GM12878 (cell line): ENCODE data around the gene CDYL. TPM values are rescaled to one million over a fixed set of nuclear protein-coding genes. Genes with fewer than 3 reads are reported as not detected.

ENCODE experiments used
- BCL11A ChIP-seq: IDR thresholded peaks from 2 replicates; pipeline ENCODE4 v1.6.1; 2011; ENCODE audit warnings: low read depth, low read length
- BRCA1 ChIP-seq: IDR thresholded peaks from 2 replicates; pipeline ENCODE4 v1.6.1; 2011; ENCODE audit warnings: low read depth, low read length, improper control_type of control experiment
- CBFB ChIP-seq: IDR thresholded peaks from 2 replicates; pipeline ENCODE4 v1.6.1; 2016; ENCODE audit warnings: antibody characterized with exemption, low read depth
- CEBPB ChIP-seq, 2 experiments: fragments of 150-350 bp in 1 of 2; IDR thresholded peaks; 2 replicates each; pipeline ENCODE4 v1.6.1; 2012 to 2014; ENCODE audit warnings: low read depth in 2 of 2, low read length in 2 of 2, borderline replicate concordance in 1 of 2, inconsistent platforms in 1 of 2
- CREM ChIP-seq: IDR thresholded peaks from 2 replicates; pipeline ENCODE4 v1.6.1; 2014; ENCODE audit warnings: antibody characterized with exemption, low read depth
- EGR1 ChIP-seq, 2 experiments: IDR thresholded peaks; 1 replicate in 1 of 2; 2 replicates in 1 of 2; pipeline ENCODE4 v1.6.1; 2011 to 2012; ENCODE audit warnings: low read depth in 2 of 2, low read length in 2 of 2, borderline replicate concordance in 1 of 2, mild to moderate bottlenecking in 1 of 2, moderate library complexity in 1 of 2
- MEF2A ChIP-seq: IDR thresholded peaks from 2 replicates; pipeline ENCODE4 v1.6.1; 2011; ENCODE audit warnings: low read depth, mild to moderate bottlenecking, low read length, moderate library complexity; ENCODE audit not compliant: insufficient read depth
- MEF2B ChIP-seq: fragments of 450-650 bp; IDR thresholded peaks from 2 replicates; pipeline ENCODE4 v1.6.1; 2018; ENCODE audit warnings: mild to moderate bottlenecking, moderate library complexity; ENCODE audit not compliant: partially characterized antibody, poor library complexity, severe bottlenecking
- MTA2 ChIP-seq: fragments of 450-650 bp; IDR thresholded peaks from 2 replicates; pipeline ENCODE4 v1.6.1; 2016; ENCODE audit warnings: low read depth, mild to moderate bottlenecking, moderate library complexity
- MYC ChIP-seq: IDR thresholded peaks from 2 replicates; pipeline ENCODE4 v1.6.1; 2011; ENCODE audit warnings: mild to moderate bottlenecking, low read length, moderate library complexity, inconsistent platforms; ENCODE audit not compliant: insufficient read depth, insufficient replicate concordance, insufficient read length, severe bottlenecking
- NFIC ChIP-seq: IDR thresholded peaks from 2 replicates; pipeline ENCODE4 v1.6.1; 2012; ENCODE audit warnings: low read depth, mild to moderate bottlenecking, inconsistent platforms, low read length, moderate library complexity
- RAD21 ChIP-seq: IDR thresholded peaks from 2 replicates; pipeline ENCODE4 v1.6.1; 2011; ENCODE audit warnings: mild to moderate bottlenecking, low read depth, low read length, moderate library complexity; ENCODE audit not compliant: insufficient read depth
- RUNX3 ChIP-seq: IDR thresholded peaks from 2 replicates; pipeline ENCODE4 v1.6.1; 2012; ENCODE audit warnings: low read length, inconsistent platforms
- ZNF24 ChIP-seq: fragments of 450-650 bp; IDR thresholded peaks from 2 replicates; pipeline ENCODE4 v1.6.1; 2017; ENCODE audit warnings: antibody characterized with exemption, mild to moderate bottlenecking
- polyA plus RNA-seq, 11 experiments: library from polyadenylated mRNA; depleted of rRNA in 4 of 11; unstranded in 6 of 11; stranded (reverse) in 5 of 11; fragments of >200 nt; fragmentation: Nextera tagmentation in 4 of 11; fragmentation: Illumina TruSeq in 1 of 11; extraction: Ambion mirVana in 4 of 11; extraction: Trizol in 1 of 11; gene quantifications; 1 replicate in 1 of 11; 2 replicates in 10 of 11; pipeline versions ENCODE4 v1.2.1 to v1.2.3, GENCODE V29; 2011 to 2016; ENCODE audit warnings: inconsistent platforms in 2 of 11, missing spikeins in 2 of 11, low read depth in 1 of 11
- total RNA-seq, 4 experiments: library from RNA; depleted of rRNA in 3 of 4; stranded (reverse); fragments of >200 nt in 3 of 4; fragmentation: Illumina TruSeq in 1 of 4; extraction: Trizol in 1 of 4; gene quantifications; 2 replicates each; pipeline versions ENCODE4 v1.2.1 to v1.2.3, GENCODE V29; 2013 to 2021
- TF ChIP-seq, protein P1 (sequence below): IDR thresholded peaks from 2 replicates; pipeline ENCODE4 v1.6.1; 2011; ENCODE audit warnings: mild to moderate bottlenecking, low read depth, low read length, moderate library complexity; ENCODE audit not compliant: insufficient replicate concordance
- TF ChIP-seq, protein P2 (sequence below): fragments of 150-350 bp; IDR thresholded peaks from 2 replicates; pipeline ENCODE4 v1.6.1; 2016; ENCODE audit warnings: low read depth, low read length
- TF ChIP-seq, protein P3 (sequence below): IDR thresholded peaks from 2 replicates; pipeline ENCODE4 v1.6.1; 2012; ENCODE audit warnings: low read depth, low read length, improper control_type of control experiment
- TF ChIP-seq, protein P4 (sequence below): IDR thresholded peaks from 2 replicates; pipeline ENCODE4 v1.6.1; 2012; ENCODE audit warnings: improper control_type of control experiment, low read depth, low read length; ENCODE audit not compliant: insufficient replicate concordance

The CDYL gene
- total and polyA plus RNA-seq, 10 of the 15 experiments (the other 5 are each of a cell fraction or from before 2014, with no cell fraction given) = 9.3 to 61.2 (median 28.5) TPM

DNA sequence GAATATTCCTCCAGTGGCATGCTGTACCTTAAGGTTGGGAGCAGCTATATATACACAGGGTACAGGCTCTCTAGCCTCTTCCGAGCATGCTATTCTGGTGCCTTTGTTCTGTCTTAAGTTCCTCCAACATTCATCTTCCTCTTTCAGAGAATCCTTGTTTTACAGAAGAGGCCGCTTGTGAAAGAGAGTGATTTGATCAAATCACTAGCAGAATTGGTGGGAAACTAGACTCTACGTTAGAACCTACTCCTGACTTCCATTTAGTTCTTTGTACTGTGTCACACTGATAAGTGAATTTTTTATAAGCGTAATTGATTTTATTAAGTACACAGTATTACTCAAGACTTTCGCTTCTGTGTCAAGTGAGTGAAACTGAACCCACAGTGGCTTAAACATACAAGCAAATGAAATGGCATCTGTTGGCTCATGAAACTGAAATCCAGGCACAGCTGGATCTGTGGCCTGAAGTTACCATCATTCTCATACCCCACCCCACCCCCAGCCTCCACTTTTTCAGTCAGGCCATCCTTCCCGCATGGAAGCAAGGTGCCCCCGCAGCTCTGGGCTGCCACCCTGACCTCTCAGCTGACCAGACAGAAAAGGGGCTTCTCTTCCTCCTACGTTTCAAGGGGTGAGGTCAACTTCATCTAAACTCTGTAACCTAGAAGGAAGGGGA, 125.3 kb downstream of the CDYL start (continued):
- TF ChIP-seq EGR1 (IDR thresholded peaks at IDR 0.05; ENCODE audit: borderline replicate concordance in 1 of 2, low read depth in 2 of 2, low read length in 2 of 2) (no peak), NFIC (peak; percentile 83), CEBPB (IDR thresholded peaks at IDR 0.05; ENCODE audit: borderline replicate concordance in 1 of 2, low read depth in 2 of 2, low read length in 2 of 2) (0 out of 4 replicates have a peak, but pooled peaks of 1 of the 2 experiments have one; percentile 23), RAD21 (no peak), MEF2B (peak; percentile 41), RUNX3 (peak; percentile 91), ZNF24 (0 out of 2 replicates have a peak, but pooled peaks have one; percentile 29), MEF2A (0 out of 2 replicates have a peak, but pooled peaks have one; percentile 38), BRCA1 (no peak), CREM (peak; percentile 72), CBFB (peak; percentile 72; the same call in 1 of the 2 replicates), MYC (no peak), MTA2 (peak; percentile 84), BCL11A (peak; percentile 81)
- TF ChIP-seq, protein P1, sequence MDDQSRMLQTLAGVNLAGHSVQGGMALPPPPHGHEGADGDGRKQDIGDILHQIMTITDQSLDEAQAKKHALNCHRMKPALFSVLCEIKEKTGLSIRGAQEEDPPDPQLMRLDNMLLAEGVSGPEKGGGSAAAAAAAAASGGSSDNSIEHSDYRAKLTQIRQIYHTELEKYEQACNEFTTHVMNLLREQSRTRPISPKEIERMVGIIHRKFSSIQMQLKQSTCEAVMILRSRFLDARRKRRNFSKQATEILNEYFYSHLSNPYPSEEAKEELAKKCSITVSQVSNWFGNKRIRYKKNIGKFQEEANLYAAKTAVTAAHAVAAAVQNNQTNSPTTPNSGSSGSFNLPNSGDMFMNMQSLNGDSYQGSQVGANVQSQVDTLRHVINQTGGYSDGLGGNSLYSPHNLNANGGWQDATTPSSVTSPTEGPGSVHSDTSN = peak; percentile 52
- TF ChIP-seq, protein P2, sequence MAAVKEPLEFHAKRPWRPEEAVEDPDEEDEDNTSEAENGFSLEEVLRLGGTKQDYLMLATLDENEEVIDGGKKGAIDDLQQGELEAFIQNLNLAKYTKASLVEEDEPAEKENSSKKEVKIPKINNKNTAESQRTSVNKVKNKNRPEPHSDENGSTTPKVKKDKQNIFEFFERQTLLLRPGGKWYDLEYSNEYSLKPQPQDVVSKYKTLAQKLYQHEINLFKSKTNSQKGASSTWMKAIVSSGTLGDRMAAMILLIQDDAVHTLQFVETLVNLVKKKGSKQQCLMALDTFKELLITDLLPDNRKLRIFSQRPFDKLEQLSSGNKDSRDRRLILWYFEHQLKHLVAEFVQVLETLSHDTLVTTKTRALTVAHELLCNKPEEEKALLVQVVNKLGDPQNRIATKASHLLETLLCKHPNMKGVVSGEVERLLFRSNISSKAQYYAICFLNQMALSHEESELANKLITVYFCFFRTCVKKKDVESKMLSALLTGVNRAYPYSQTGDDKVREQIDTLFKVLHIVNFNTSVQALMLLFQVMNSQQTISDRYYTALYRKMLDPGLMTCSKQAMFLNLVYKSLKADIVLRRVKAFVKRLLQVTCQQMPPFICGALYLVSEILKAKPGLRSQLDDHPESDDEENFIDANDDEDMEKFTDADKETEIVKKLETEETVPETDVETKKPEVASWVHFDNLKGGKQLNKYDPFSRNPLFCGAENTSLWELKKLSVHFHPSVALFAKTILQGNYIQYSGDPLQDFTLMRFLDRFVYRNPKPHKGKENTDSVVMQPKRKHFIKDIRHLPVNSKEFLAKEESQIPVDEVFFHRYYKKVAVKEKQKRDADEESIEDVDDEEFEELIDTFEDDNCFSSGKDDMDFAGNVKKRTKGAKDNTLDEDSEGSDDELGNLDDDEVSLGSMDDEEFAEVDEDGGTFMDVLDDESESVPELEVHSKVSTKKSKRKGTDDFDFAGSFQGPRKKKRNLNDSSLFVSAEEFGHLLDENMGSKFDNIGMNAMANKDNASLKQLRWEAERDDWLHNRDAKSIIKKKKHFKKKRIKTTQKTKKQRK = no peak
- TF ChIP-seq, protein P3, sequence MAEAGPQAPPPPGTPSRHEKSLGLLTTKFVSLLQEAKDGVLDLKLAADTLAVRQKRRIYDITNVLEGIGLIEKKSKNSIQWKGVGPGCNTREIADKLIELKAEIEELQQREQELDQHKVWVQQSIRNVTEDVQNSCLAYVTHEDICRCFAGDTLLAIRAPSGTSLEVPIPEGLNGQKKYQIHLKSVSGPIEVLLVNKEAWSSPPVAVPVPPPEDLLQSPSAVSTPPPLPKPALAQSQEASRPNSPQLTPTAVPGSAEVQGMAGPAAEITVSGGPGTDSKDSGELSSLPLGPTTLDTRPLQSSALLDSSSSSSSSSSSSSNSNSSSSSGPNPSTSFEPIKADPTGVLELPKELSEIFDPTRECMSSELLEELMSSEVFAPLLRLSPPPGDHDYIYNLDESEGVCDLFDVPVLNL = no peak
- TF ChIP-seq, protein P4, sequence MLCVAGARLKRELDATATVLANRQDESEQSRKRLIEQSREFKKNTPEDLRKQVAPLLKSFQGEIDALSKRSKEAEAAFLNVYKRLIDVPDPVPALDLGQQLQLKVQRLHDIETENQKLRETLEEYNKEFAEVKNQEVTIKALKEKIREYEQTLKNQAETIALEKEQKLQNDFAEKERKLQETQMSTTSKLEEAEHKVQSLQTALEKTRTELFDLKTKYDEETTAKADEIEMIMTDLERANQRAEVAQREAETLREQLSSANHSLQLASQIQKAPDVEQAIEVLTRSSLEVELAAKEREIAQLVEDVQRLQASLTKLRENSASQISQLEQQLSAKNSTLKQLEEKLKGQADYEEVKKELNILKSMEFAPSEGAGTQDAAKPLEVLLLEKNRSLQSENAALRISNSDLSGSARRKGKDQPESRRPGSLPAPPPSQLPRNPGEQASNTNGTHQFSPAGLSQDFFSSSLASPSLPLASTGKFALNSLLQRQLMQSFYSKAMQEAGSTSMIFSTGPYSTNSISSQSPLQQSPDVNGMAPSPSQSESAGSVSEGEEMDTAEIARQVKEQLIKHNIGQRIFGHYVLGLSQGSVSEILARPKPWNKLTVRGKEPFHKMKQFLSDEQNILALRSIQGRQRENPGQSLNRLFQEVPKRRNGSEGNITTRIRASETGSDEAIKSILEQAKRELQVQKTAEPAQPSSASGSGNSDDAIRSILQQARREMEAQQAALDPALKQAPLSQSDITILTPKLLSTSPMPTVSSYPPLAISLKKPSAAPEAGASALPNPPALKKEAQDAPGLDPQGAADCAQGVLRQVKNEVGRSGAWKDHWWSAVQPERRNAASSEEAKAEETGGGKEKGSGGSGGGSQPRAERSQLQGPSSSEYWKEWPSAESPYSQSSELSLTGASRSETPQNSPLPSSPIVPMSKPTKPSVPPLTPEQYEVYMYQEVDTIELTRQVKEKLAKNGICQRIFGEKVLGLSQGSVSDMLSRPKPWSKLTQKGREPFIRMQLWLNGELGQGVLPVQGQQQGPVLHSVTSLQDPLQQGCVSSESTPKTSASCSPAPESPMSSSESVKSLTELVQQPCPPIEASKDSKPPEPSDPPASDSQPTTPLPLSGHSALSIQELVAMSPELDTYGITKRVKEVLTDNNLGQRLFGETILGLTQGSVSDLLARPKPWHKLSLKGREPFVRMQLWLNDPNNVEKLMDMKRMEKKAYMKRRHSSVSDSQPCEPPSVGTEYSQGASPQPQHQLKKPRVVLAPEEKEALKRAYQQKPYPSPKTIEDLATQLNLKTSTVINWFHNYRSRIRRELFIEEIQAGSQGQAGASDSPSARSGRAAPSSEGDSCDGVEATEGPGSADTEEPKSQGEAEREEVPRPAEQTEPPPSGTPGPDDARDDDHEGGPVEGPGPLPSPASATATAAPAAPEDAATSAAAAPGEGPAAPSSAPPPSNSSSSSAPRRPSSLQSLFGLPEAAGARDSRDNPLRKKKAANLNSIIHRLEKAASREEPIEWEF = peak; percentile 49
